Raji (cell line): ENCODE data around the gene ZNF462.

Source experiments
- POLR2A ChIP-seq: IDR thresholded peaks from 2 replicates; pipeline ENCODE4 v1.6.1; 2011; ENCODE audit warnings: low read depth, low read length, control low read depth; ENCODE audit not compliant: insufficient read depth

ZNF462 gene

DNA sequence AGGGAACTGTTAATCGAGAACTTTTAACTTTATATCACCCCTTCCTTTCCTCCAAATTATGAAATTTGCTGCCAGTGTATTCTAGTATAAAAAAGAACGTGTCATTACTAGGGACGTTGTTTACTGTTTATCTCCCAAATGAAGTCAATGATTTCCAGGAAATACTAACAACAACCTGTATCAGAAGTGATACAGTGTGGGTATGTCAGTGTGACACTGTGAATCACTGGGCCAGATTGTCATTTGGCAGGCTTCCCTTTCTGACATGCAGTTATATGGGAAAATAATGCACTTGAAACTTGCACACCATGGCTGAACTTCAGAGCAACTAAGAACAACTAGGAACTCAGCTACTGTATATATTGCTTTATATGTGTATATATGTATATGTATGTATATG is 12.6 kb downstream of the ZNF462 start:
- TF ChIP-seq POLR2A = no peak

DNA sequence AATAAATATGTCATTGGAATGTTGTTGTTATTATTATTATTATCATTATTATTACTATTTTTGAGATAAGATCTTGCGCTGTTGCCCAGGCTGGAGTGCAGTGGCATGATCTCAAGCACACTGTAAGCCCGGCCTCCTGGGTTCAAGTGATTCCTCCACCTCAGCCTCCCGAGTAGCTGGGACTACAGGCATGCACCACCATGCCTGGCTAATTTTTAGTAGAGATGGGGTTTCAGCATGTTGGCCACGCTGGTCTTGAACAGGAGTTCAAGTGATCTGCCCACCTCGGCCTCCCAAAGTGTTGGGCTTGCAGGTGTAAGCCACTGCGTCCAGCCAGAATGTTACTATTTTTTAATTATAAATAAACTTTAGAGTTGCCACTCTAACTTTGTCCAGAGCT is 14.4 kb downstream of the ZNF462 start:
- no peak for TF ChIP-seq POLR2A

DNA sequence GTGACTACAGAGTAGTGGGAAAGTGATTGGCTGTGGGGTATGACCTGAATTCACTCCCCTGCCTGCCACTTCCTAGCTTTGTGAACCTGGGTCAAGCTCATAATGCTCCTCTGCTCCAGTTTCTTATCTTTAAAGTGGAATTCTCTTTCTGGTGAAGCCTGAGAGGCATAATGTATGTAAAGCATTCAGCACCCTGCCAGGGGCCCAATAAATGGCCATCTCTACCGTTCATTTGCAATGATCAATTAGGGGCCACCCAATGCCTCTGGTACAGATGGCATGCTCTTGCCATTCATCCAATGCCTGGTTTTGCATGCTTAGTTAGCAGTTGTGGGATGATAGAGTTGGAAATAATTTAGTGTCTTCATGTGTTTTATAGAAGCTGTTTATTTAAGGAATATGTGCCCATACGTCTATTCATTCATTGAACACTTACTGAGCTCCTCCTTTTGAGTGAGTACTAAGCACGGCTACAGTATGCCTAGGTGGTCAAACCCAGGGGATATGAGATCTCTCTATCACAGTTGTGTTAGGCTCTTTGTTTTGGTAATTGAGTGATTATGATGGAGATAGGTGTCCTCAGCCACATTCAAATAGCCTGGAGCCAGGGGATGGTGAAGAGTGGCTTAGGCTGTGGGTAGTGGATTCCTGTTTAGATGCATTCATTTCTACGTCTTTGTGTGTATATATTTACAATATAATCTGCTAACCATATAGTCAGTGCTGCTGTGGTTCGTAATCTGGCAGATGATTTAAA is 15.3 kb downstream of the ZNF462 start:
- no peak for TF ChIP-seq POLR2A

DNA sequence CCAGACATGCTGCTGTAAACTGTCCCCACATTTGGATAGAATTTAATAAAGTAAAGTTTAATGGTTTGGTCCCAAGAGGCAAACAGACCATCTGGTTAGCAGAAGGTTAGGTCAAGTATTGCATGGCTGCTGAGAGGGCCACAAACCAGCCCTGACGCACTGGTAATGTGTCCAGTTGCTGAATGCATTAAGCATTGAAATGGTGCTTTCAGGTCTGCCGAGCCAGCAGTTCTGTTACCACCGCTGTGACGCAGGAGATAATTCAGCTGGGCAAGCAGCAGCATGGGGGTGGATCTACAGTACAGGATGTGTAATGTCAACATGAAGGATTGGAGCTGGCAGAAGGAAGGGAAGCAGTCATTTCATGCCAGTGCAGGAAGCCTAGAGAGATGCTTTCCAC is 16.0 kb downstream of the ZNF462 start:
- TF ChIP-seq POLR2A = no peak

DNA sequence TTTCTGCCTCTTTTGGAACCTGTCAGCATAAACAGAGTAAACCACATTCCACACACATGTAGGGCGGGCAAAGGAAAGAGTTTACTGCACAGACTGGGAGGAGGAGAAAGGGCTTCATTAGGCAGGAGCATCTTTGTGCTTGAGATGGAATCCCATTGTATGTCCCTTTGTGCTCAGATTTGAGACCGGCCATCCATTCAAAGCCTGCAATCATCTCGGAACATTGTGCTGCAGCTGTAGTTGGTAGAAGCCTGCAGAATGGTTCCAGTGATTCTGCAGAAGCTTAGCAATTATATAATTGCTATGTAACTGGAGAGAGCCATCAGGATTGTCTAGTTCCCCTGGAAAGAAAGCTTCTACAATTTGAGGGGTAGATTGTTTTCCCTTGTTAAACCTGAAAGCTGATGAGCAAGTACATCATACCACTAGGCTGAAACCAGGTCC is 16.5 kb downstream of the ZNF462 start:
- no peak for TF ChIP-seq POLR2A

DNA sequence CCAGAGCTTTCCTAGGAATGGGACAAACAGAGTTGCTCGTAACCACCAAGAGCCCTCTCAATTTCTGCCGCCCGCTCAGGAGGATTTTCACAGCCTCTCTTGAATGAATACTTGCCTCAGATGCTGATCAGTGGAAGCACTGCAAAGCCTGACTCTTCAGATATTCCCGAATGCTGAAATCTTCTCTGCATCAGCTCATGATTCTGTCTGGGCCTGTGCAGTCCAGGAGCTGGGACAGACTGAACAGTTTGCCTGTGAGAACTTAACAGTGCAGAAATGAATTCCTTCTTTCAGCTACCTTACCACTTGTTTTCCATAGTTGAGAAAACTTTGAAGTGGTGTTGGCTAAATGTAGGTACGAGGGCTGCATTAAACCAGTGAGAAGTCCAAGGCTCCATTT is 17.1 kb downstream of the ZNF462 start:
- TF ChIP-seq POLR2A = no peak

DNA sequence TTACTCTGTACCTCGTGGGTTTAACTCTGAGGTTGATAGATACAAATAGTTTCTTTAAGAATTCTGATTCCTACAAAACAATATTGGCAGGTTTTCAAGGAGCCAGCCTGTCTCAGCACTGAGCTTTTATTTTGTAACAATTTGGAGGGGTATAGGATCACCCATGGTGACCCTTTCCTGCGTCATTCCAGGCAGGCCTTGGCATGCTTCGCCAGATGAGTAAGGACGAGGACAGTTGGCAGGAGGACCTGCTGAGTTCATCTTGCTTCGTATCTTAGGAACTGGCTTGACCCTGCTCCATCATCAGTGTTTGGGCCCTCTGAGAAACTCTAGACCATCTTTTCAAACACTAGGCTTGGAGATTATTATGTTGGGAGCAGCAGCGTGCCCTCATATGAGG is 17.9 kb downstream of the ZNF462 start:
- TF ChIP-seq POLR2A = no peak

DNA sequence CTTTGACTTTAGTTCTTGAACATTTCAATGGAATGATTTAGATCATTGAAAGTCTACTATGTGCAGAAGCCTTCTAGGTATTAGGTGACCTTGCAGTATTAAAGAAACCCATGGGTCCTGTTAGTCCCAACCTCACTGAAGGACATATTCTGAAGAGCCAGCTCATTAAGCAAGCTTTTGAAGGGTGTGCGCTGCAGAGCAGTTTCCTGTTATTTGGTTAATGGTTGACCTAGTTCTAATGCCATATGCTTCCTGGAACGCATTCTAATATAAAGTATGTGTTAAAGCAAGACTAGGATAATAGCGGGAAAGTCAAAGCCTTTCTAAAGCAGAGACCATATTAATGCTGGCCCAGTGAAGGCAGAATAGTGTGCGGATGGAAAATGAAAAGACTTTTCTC is 20.1 kb downstream of the ZNF462 start:
- no peak for TF ChIP-seq POLR2A

DNA sequence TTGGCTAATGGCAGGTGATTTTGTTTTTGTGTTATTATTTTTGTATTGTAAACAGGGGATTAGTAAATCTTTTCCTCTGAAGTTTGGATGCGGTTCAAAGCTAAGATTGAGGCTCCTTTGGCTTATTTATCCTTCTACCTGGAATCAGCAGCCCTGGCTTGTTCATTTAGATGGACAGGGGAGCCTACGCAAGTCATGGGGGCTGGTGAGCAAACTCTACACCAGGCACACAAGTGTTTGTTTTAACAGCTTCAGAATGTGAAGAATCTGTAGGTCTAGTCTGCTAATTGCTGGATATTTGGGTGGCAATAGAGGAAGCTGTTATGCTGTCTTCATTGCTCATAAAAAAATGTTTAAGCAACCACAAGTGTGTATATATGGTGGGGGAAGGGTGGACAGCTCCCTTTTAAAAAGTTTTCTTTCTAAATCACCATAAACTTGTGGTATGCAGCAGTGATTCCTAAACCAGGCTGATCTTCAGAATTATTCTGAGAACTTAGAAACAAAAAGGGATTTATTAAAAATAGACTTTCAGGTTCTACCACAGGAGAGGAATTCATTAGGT is 20.7 kb downstream of the ZNF462 start:
- no peak for TF ChIP-seq POLR2A

DNA sequence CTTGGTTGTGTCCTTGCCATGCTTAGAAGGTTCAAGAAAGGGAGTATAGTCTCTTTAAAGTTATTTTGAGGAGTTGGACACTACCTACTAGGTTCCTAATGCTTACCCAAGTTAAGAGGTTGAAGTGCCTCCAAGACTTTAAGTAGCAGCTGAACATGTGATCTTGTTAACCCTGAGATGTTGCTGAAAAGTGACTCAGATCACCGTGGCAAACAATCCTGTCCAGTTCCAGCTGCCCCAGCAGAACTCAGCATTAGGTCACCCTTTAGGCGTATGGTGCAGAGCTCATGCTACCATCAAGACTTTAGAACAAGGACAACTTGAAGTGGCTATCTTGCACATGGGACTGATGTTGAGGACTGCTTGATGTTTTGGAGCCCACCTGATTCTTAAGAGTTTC is 22.5 kb downstream of the ZNF462 start:
- no peak for TF ChIP-seq POLR2A

DNA sequence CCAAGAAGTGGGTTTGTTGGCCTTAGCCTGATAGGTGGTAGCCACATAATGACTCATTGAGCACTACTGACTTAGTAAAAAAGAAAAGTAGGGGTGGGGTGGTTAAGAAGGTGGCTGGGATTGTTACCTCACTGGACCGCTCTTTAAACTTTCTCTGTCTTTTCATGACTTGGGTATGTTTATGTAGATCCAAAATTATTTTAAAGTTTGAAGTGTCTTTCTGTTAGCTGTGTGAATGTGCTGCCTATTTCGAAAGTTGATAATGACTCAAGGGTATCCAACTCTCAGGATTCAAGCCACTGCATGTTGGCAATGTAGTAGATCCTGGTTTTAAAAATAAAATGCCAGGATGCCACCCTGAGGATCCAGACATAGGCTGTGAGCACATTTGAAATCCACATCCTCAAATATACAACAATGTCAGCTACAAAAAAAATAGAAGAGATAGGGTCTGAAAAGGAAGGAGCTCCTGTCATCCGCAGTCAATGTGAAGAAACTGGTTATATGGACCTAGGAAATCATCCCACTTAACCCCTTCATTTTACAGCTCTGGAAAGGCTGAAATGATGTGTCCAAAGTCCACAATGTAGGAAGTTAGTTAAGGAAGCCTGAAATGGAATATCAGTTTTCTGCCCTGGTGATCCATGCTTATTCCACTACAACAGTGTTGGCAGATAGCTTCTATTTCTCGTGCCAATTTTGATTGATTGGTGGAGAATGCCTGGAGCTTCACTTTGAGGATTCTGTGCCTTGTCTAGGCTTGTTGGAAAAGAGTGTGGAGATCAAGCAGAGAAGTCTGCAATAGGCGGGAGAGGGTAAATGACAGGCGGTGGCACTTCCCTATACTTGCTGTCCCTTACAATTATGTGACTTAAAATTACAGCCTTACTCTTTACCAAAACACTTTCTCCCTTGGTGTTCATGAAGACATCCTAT is 23.4 kb downstream of the ZNF462 start:
- TF ChIP-seq POLR2A = no peak

DNA sequence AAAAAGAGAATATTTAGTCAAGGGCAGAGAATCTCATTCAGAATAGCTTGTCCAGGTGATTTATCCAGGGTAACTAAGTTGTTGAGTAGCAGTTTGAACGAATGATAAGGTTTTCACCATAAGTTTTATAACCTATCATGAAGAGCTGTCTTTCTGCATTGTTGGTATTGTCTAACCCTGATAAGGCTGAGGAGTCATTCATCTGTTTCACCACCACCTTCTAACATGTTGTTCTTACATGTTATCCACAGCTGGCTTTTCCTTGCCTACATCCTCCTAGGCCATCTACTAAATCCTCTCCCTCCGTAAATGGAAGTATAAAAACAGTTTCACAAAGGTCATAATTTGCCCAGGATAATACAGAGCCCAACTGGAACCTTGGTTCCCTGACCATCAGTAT is 24.1 kb downstream of the ZNF462 start:
- TF ChIP-seq POLR2A = no peak

DNA sequence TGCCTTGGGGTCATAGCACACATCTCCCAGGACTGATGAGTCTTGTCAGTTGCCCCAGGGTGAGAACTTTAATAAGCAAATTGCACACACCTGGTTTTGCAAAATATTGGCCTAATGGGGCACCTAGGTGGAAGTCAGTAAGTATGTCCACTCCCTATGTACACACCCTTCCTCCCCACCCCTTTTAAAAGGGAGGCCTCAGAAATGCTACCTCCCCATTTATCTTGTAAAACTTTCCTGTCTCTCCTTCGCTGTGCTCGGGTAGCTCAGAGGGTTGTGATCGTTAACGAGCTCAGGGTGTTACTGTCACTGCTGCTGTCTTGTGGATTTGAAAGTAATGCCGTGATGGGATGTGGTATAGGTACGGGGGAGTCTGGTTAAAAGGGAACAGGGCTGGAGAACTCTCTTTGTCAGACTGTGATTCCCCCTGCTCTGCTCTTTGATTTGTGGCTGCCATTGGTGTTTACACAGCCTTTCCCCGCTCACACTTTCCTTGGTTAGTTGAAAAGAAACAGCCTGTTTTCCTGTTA is 26.2 kb downstream of the ZNF462 start:
- no peak for TF ChIP-seq POLR2A

DNA sequence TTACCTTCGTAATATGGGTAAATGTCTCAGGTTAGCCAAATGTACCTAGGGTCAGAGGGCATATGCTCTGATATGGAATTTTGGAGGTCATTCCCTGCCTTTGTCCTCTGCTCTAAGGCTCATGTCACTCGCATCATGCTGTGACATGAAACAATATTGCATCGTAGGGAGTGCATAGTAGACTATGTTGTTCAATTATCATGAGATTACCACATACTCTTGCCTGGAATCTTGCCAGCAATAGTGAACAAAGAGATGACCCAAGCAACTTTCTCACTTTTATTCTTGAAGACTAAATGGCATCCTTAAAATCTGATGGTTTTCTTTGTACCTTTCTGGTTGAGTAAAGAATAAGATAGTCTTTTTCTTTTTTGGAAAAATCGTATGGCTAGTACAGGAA is 27.6 kb downstream of the ZNF462 start:
- no peak for TF ChIP-seq POLR2A

DNA sequence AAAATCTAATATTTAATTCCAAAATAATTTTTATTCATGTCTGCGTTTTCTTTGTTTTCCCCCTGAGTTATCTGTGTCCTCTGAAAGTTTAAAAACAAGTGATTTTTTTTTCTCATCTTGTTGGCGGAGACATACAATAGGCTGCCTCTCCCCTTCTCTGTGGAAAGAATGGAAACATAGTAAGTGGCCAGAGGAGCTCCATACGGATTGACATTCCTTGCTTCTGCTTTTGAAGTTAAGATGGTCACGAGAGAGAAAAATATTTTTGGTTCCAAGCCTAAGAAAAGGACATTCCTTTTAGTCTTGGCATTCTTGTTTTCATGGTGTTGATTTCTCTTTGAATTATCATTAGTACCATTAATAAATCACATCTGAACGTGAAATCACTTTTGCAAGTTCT is 28.3 kb downstream of the ZNF462 start:
- TF ChIP-seq POLR2A = no peak

DNA sequence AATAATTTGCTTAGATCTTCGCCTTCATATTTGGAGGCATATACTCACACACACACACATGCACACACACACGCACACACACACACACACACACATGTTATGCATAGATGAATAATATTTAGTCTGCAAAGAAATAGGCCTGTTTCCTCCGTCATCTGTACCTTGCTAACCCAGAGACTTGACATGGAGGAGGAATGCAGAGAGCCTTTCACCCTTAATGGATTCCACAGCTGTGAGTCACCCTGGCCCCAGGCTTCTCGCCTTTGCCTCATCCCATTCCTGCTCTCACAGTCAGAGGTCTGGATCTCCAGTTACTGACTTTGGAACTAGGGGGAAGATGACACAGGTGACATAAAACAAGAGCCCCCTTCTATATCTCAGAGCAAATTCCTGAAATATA is 29.7 kb downstream of the ZNF462 start:
- TF ChIP-seq POLR2A = no peak

DNA sequence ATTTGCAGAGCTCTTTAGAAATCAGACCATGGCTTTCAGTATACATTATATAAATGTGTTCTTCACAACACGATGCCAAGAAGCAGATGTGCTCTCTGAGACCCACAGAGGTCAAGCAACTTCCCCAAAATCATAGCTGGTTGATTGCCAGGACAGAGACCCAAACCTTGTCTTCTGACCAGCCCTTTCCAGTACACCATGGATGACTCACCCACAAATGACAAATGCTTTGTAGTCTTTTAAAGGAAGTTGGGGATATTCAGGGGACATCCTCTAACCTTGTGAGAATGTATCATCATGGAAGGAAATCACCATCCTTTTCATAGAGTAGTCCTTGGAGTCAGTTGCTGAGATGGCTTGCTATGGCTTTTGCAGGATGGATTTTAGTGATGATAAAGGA is 30.1 kb downstream of the ZNF462 start:
- TF ChIP-seq POLR2A = no peak
